Fibroblast of lung (primary cell): ENCODE data around the gene SMARCC1. TPM values are rescaled to one million over a fixed set of nuclear protein-coding genes. Genes with fewer than 3 reads are reported as not detected.

ENCODE experiments used
- DNase-seq, 2 donors: peaks; one replicate each; pipeline versions ENCODE4 v3.0.0 to v3.0.0-alpha.2; 2010; ENCODE audit warnings: low read depth in 2 of 2
- H2AFZ ChIP-seq: 2 replicates; pipeline ENCODE4 v1.5.1; 2012; ENCODE audit warnings: low read length, control low read depth, inconsistent platforms
- H3K27ac ChIP-seq: 2 replicates; pipeline ENCODE4 v1.5.1; 2011; ENCODE audit warnings: low read length, control low read depth; ENCODE audit not compliant: insufficient read depth
- H3K27me3 ChIP-seq: 2 replicates; pipeline ENCODE4 v1.5.1; 2011; ENCODE audit warnings: mild to moderate bottlenecking, low read length; ENCODE audit not compliant: control insufficient read depth, insufficient read depth
- H3K36me3 ChIP-seq: 2 replicates; pipeline ENCODE4 v1.5.1; 2011; ENCODE audit warnings: low read length; ENCODE audit not compliant: control insufficient read depth, insufficient read depth
- H3K4me1 ChIP-seq: 2 replicates; pipeline ENCODE4 v1.5.1; 2011; ENCODE audit warnings: low read length; ENCODE audit not compliant: control insufficient read depth, insufficient read depth; ENCODE audit errors: extremely low read depth
- H3K4me2 ChIP-seq: 2 replicates; pipeline ENCODE4 v1.5.1; 2011; ENCODE audit warnings: low read length, control low read depth; ENCODE audit not compliant: insufficient read depth; ENCODE audit errors: extremely low read depth
- H3K4me3 ChIP-seq, 4 experiments: fragments of 200-600 bp in 1 of 4; sonication (generic) in 1 of 4; replicated peaks in 1 of 4; 2 replicates each; pipeline ENCODE4 v1.5.1; 2011 to 2016; ENCODE audit warnings: low read length in 4 of 4, low read depth in 3 of 4, mild to moderate bottlenecking in 3 of 4, control low read depth in 2 of 4, inconsistent platforms in 1 of 4, mixed read lengths in 1 of 4; ENCODE audit not compliant: insufficient read depth in 1 of 4; ENCODE audit errors: control extremely low read depth in 1 of 4
- H3K79me2 ChIP-seq: 2 replicates; pipeline ENCODE4 v1.5.1; 2012; ENCODE audit warnings: mild to moderate bottlenecking, low read length, inconsistent platforms; ENCODE audit not compliant: control insufficient read depth, insufficient read depth
- H3K9ac ChIP-seq: 2 replicates; pipeline ENCODE4 v1.5.1; 2011; ENCODE audit warnings: mild to moderate bottlenecking, low read length, control low read depth; ENCODE audit not compliant: insufficient read depth
- H3K9me3 ChIP-seq: 2 replicates; pipeline ENCODE4 v1.5.1; 2012; ENCODE audit warnings: low read depth, low read length; ENCODE audit not compliant: control insufficient read depth, insufficient read depth
- H4K20me1 ChIP-seq: 2 replicates; pipeline ENCODE4 v1.5.1; 2011; ENCODE audit warnings: low read length; ENCODE audit not compliant: control insufficient read depth, insufficient read depth; ENCODE audit errors: extremely low read depth
- CTCF ChIP-seq, 2 donors: IDR thresholded peaks in 1 of 2; conservative IDR thresholded peaks in 1 of 2; 1 replicate in 1 of 2; 2 replicates in 1 of 2; pipeline ENCODE4 v1.5.1; 2011 to 2012; ENCODE audit warnings: low read length in 2 of 2, control low read depth in 1 of 2, inconsistent platforms in 1 of 2, low read depth in 1 of 2, mild to moderate bottlenecking in 1 of 2
- EZH2 ChIP-seq: IDR thresholded peaks from 2 replicates; pipeline ENCODE4 v1.5.1; 2012; ENCODE audit warnings: low read length, control low read depth, mild to moderate bottlenecking; ENCODE audit errors: missing control alignments
- polyA plus RNA-seq, 2 donors: library from polyadenylated mRNA; depleted of rRNA in 1 of 2; stranded (reverse) in 1 of 2; unstranded in 1 of 2; fragments of >200 nt; gene quantifications; 2 replicates each; pipeline ENCODE4 v1.2.1, GENCODE V29; 2011 to 2012; ENCODE audit warnings: missing spikeins in 1 of 2
- total RNA-seq: library from RNA; depleted of rRNA; stranded (reverse); fragments of >200 nt; gene quantifications from 2 replicates; pipeline ENCODE4 v1.2.1, GENCODE V29; 2014

The SMARCC1 gene
- total and polyA plus RNA-seq, 2 donors (not counting 1 experiment from before 2014, with no cell fraction given), result 23.1 to 23.6 TPM

GRCh38 chr3:47664519-47664918, 117.2 kb downstream of the SMARCC1 start:
- Histone ChIP-seq H3K36me3 (no peaks in the 10 kb centered on the region), H4K20me1 (no peaks in the 10 kb centered on the region)
- peak in 1 of 2 donors; percentile 41 for DNase-seq

GRCh38 chr3:47663630-47664240, 118.0 kb downstream of the SMARCC1 start:
- no peaks in the 10 kb centered on the region for H3K36me3 ChIP-seq
- DNase-seq, result no peak
- no peaks in the 10 kb centered on the region for H4K20me1 ChIP-seq
- H3K9ac ChIP-seq, result no peak overlapping the region
- no peak overlapping the region for H2AFZ ChIP-seq
- no peaks in the 10 kb centered on the region for H3K9me3 ChIP-seq
- no peak overlapping the region for H3K4me2 ChIP-seq
- no peak overlapping the region for H3K4me3 ChIP-seq
- TF ChIP-seq EZH2, result no peak
- no peak for TF ChIP-seq CTCF (conservative IDR thresholded peaks at IDR 0.05 in 1 of 2, IDR thresholded peaks at IDR 0.05 in 1 of 2; ENCODE audit: low read depth in 1 of 2, low read length in 2 of 2)
- no peaks in the 10 kb centered on the region for H3K27me3 ChIP-seq
- no peaks in the 10 kb centered on the region for H3K4me1 ChIP-seq
- H3K27ac ChIP-seq, result no peak overlapping the region
- H3K79me2 ChIP-seq, result no peaks in the 10 kb centered on the region

More at GRCh38 chr3:47664519-47664918, 117.2 kb downstream of the SMARCC1 start:
- H3K9ac ChIP-seq, result no peak overlapping the region
- H3K4me1 ChIP-seq, result peaks cover under 1% of the 10 kb centered on the region
- no peaks in the 10 kb centered on the region for H3K9me3 ChIP-seq
- no peaks in the 10 kb centered on the region for H3K27me3 ChIP-seq
- no peak overlapping the region for H2AFZ ChIP-seq
- no peak overlapping the region for H3K4me2 ChIP-seq
- H3K4me3 ChIP-seq, result no peak overlapping the region
- TF ChIP-seq CTCF (conservative IDR thresholded peaks at IDR 0.05 in 1 of 2, IDR thresholded peaks at IDR 0.05 in 1 of 2; ENCODE audit: low read depth in 1 of 2, low read length in 2 of 2), result peak; percentile 21 to 29
- no peak for TF ChIP-seq EZH2
- no peaks in the 10 kb centered on the region for H3K79me2 ChIP-seq
- no peak overlapping the region for H3K27ac ChIP-seq

- H3K27ac ChIP-seq, result no peak overlapping the region
- H3K9me3 ChIP-seq, result no peaks in the 10 kb centered on the region
- H3K4me1 ChIP-seq, result no peaks in the 10 kb centered on the region
- peak overlapping the region; percentile 29 for H3K4me2 ChIP-seq
- H3K27me3 ChIP-seq, result no peaks in the 10 kb centered on the region
- no peak overlapping the region for H3K4me3 ChIP-seq
- TF ChIP-seq EZH2 (no peak), CTCF (conservative IDR thresholded peaks at IDR 0.05 in 1 of 2, IDR thresholded peaks at IDR 0.05 in 1 of 2; ENCODE audit: low read depth in 1 of 2, low read length in 2 of 2) (peak in 1 of 2 donors; percentile 3)
- H3K79me2 ChIP-seq, result no peaks in the 10 kb centered on the region
- peak; percentile 76 to 77 for DNase-seq
- H3K9ac ChIP-seq, result no peak overlapping the region
- no peaks in the 10 kb centered on the region for H3K36me3 ChIP-seq
- H4K20me1 ChIP-seq, result no peaks in the 10 kb centered on the region
- no peak overlapping the region for H2AFZ ChIP-seq
Observed at GRCh38 chr3:47661121-47661752, 120.5 kb downstream of the SMARCC1 start.
